ENCODE data around the gene SPINDOC.

The SPINDOC gene, protein sequence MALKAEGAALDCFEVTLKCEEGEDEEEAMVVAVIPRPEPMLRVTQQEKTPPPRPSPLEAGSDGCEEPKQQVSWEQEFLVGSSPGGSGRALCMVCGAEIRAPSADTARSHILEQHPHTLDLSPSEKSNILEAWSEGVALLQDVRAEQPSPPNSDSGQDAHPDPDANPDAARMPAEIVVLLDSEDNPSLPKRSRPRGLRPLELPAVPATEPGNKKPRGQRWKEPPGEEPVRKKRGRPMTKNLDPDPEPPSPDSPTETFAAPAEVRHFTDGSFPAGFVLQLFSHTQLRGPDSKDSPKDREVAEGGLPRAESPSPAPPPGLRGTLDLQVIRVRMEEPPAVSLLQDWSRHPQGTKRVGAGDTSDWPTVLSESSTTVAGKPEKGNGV

DNA sequence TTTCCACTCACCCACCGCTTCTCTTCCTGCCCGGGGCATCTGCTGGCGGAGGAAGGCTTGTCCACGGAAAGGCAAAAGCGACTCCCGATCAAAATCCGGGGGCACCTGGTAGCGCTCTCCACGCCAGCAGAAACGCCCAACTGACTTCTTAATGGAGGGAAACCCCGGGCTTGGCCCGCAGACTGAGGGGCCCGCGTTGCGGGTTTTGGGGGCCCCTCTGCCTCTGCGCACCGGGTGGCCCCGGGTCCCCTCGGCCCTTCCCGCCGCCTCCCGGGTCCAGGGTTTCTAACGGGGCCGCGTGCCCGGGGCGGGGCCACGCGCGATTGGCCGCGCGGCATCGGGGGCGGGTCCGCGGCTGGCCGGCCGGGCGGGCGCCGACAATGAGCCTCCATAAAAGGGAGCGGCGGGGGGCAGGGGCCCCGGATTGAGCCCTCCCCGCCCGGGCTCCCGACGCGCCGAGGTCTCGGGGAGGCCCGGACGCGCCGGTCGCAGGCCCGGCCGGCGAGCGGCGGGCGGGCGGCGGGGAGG is at the start of gene SPINDOC:
TSS of gene SPINDOC (plus strand) at position 422 of the 528 bp plus-strand sequence. CDS start 231 bp downstream, outside the sequence.
- TF ChIP-seq GATA3 (IDR thresholded peaks at IDR 0.05; ENCODE audit: low read depth, low read length) (no peak), GATA2 (IDR thresholded peaks at IDR 0.05; ENCODE audit: low read depth, low read length) (no peak)

DNA sequence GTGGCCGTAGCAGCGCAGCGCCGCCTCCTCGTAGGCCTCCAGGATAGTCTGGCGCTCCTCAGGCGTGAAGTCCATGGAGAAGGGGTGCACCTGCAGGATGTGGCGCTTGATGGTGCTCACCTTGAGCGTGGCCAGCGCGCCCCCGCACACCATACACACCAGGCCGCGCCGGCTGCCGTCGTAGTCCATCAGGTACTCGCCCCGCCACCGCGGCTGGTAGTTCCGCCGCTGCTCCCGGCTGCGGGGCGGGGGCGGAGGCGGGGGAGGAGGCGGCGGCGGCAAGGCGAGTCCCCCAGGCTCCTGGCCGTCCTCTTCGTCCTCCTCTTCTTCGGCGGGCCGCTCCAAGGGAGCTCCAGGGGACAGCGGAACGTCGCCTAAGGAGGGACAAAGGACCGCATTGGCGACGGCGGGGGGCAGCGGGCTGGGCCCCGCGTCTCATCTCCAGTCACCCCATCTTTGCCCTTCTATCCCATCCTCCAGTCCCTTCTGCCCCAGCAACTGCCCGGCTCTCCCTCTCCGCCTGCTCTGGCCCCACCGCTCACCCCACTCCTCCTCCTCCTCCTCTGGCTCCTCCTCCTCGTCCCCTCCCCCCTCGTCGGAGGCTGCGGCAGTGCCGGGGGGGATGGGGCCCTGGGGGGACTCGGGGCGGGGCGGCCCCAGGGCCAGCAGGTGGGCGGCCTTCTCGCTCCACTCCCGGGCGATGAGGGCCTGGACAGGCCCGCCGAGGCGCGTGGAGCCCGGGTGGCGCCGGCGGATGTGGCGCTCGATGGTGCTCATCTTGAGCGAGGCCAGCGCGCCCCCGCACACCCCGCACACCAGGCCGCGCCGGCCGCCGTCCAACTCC is 49.5 kb upstream of the SPINDOC start:
- no peak for TF ChIP-seq GATA3 (IDR thresholded peaks at IDR 0.05; ENCODE audit: low read depth, low read length)
- no peak for TF ChIP-seq GATA2 (IDR thresholded peaks at IDR 0.05; ENCODE audit: low read depth, low read length)

DNA sequence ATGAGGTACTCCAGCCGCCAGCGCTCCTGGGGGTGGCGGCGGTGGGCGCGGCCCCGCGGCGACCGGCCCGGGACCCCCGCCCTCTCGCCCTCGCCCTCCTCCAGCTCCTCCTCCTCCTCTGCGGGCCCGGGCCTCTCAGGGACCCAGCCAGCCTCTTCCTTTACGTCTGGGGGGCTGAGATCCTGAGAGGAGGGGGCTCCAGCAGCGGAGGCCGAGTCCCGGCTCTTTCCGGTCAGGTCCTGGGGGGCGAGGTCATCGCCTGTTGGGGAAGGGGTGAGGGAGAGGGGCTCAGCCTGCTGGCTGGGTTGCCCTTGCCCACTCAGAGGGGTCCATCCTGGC is 48.9 kb upstream of the SPINDOC start:
- no peak for TF ChIP-seq GATA3 (IDR thresholded peaks at IDR 0.05; ENCODE audit: low read depth, low read length)
- TF ChIP-seq GATA2 (IDR thresholded peaks at IDR 0.05; ENCODE audit: low read depth, low read length): no peak

DNA sequence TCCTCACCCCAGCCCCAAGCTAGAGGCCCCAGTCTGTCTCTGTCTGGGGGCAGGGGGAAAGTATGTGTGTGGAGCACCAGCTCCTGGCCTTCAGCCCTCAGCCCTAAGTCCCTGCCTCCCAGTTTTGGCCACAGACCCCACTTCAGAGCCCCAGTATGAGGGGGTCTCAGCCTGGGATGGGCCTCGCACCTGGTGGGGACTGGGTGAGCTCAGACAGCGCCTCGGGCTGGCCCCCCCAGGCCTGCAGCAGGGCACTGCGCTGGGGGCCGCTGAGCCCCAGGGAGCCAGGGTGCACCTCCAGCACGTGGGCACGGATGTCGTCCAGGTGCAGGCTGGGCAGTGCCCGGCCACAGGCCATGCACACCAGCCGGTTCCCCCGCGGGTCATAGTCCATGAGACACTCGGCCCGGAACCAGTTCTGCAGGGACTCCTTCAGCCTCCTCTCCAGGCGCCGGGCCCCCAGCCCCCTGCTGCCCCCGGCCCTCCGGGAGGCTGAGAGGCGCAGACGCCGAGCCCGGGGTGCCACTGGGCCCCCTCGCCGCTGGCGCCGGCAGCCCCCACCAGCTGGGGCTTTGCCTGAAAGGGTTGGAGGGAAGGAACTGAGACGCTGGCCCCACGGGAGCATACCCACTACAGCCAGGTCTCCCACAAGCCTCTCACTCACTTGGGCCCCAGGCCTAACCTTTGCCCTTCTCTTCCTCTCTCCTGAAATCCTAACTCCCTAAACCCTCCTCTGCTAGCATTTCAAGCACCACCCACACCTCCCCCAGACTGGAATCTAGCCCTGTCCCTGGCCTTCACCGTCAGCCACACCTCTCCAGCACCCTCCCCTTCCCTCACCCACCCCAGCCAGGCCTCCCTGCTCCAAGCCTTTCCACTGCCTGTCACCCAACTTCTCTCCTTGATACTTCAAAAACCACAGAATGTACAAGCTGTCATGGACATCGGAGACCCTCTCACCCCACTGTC is 48.3 kb upstream of the SPINDOC start:
- TF ChIP-seq GATA3 (IDR thresholded peaks at IDR 0.05; ENCODE audit: low read depth, low read length) (no peak), GATA2 (IDR thresholded peaks at IDR 0.05; ENCODE audit: low read depth, low read length) (no peak)

DNA sequence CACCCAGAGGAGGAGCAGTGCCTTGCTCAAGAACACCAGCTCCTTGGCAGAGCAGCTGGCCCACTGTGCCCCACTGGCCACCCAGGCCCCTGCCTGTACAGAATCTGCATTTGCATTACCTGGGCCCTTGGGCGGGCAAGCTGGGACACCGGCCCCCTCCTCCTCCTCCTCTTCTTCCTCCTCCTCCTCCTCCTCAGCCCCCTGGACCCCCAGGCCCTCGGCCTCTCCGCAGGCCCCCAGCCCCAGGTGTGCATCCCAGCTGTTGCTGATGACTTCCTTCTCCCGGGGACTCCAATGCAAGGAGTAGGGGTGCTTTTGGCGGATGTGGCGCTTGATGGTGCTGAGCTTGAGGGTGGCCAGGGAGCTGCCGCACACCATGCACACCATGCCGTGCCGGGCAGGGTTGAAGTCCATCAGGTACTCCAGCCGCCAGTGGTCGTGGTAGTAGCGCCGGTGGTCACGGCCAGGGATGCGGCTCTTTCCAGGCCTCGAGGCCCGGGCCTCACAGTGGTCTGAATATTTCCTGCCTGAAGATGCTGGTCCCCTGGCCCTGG is 47.5 kb upstream of the SPINDOC start:
- TF ChIP-seq GATA2 (IDR thresholded peaks at IDR 0.05; ENCODE audit: low read depth, low read length) (no peak), GATA3 (IDR thresholded peaks at IDR 0.05; ENCODE audit: low read depth, low read length) (no peak)

DNA sequence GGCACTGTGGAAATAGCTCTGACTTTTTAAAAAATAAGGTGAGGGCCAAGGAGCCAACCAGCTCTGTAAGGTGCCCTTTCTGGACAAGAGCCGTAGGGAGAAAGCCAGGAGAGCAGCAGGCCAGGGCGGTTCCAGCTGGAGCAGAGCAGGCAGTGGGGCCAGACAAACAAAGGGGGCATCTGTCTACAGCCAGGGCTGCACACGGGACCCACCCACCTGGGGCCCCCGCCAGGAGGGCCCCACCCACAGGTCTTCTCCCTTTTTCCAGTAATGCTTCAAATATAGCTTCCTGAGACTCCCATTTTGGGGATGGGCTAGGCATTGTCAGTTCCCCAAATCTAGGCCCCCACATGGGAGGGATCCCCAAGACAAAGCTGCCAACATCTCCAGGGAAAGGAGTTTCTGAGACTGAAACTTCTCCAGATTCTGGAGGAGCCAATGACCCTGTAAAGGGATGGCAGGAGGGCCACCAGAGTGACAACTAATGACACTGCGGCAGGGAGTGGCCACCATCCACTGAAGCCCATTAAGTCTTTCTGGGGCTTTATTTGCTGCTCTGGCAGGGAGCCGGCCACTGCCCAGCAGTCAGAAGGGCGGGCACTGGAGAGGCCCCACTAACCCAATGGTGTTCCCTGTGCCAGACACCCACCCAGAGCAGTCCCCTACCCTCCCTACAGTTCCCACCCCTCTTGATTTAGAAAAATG is 46.6 kb upstream of the SPINDOC start:
- TF ChIP-seq GATA3 (IDR thresholded peaks at IDR 0.05; ENCODE audit: low read depth, low read length): no peak
- TF ChIP-seq GATA2 (IDR thresholded peaks at IDR 0.05; ENCODE audit: low read depth, low read length): no peak

DNA sequence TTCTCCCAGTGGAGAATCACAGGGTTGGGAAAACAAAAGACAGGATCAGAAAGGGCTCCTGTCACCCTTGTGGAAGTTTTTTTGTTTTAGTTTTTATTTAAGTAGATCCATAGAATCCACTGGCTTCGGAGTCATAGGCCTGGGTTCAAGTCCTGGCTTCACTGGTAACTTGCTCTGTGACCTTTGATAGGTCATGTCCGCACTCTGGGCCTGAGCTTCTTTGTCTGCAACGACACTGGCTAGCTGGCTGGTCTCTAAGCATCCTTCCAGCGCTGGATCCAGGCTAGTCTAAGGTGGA is 46.0 kb upstream of the SPINDOC start:
- TF ChIP-seq GATA2 (IDR thresholded peaks at IDR 0.05; ENCODE audit: low read depth, low read length) (no peak), GATA3 (IDR thresholded peaks at IDR 0.05; ENCODE audit: low read depth, low read length) (no peak)

DNA sequence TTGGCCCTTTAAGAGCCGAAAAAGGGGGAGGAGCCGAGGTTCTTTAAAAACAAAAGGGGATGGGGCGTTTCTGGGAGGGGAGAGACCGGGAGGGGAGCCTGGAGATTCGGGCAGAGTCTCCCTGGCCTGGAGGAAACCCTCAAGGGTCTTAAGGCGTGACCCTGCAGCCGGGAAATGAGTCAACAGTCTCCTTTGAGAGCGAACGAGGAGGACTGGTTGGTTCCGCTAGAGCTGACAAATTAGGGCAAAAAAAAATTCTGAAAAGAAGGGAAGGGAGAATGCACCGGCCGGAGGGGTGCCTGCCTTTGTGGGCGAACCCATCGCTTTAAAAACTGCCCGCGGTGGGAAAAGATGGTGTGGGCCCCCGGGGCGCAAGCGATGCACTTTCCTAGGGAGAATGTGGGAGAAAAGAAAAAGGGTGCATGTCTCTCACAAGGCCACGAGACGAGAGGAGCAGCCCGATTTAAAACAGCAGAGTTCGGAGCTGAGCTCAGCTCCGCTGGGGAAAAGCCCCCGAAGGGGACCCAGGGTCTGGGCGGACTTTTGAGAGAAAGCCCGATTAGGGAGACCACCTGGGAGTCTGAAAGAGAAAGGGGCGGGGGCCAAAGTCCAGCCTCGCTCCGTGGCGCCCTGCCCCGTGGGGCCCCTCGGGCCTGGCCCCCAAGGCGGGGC is 45.6 kb upstream of the SPINDOC start:
- no peak for TF ChIP-seq GATA2 (IDR thresholded peaks at IDR 0.05; ENCODE audit: low read depth, low read length)
- no peak for TF ChIP-seq GATA3 (IDR thresholded peaks at IDR 0.05; ENCODE audit: low read depth, low read length)

DNA sequence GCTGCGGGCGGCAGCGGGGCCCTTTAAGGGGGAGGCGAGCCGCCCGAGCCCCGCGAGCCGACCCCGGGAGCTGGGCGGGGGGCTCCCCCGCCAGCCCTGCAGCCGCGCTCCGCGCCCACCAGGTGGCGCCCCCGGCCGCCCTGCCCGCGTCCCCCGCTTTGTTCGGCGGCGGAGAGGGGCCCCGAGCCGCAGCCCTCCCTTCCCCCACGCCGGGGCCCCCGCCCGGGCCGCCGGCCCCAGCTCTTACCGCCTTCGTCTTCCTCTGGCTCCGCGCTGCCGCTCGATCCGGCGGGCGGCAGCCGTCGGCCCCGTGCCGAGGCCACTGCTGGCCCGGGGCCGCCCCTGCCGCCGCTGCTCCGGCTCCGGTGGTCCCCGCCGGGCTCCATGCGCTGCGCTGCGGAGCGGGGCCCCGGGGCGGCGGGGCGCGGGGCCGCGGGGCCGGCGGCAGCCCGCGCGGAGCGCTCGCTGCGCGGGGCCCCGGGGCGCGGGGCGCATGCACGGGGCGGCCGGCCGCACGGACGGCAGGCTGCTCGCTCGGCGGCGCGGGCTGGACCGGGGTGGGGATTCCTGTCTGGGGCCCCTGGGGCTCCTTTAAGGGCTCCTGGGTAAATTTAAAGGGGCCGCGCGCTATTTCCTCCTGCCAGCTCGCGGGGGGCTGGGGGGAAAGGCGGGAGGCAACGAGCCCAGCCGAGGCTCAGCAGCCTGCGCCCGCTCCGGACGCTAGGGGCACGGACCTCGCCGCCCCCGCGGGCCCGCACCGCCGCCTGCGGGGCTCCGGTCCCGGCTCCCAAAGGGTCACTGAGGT is 44.8 kb upstream of the SPINDOC start, which contains the start of gene ZFTA:
TSS of gene ZFTA (minus strand) at position 539 of the 805 bp plus-strand sequence. CDS start at position 386, 153 bp downstream.
- no peak for TF ChIP-seq GATA3 (IDR thresholded peaks at IDR 0.05; ENCODE audit: low read depth, low read length)
- no peak for TF ChIP-seq GATA2 (IDR thresholded peaks at IDR 0.05; ENCODE audit: low read depth, low read length)

DNA sequence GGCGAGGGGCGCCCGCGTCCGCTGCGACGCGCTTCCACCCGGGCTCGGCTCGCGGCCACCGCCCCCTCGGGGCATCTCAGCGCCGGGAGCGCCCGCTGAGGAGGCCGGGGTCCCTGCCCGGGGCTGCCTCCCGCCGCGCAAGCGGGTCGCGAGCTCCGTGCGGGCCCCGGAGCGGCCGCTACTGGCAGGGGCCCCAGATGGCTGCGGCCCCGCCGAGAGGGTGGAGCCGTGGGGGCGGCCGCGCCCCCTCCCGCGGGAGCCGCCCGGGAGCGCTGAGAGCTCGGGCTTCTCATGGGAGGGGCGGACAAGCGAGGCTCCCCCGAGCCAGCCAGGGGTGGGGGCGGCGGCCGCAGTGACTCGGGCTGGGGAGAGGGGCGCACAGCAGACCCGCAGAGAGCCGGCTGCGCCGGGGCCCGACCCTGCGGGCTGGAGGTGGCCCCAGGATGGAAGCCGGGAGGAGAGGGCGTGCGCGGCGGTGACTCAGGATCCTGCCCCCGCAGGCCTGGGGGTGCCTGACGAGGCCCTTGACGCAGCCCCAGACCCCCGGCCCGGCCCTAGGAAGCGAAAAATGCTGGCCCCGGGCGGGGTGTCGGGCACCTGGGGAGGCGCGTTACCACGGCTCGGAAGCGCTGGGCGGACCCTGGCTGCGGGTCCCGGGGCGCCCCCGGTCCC is 44.1 kb upstream of the SPINDOC start:
- TF ChIP-seq GATA2 (IDR thresholded peaks at IDR 0.05; ENCODE audit: low read depth, low read length): no peak
